DOHH2 (cell line): ENCODE results near the gene LINC00305.

Experiments used
- CTCF ChIP-seq: fragments of 200-600 bp; sonication (generic); IDR thresholded peaks from one replicate; pipeline ENCODE4 v1.5.1; 2014; ENCODE audit warnings: antibody characterized with exemption, mild to moderate bottlenecking, low read depth, low read length; ENCODE audit not compliant: poor library complexity, severe bottlenecking
- EZH2phosphoT487 ChIP-seq: fragments of 200-600 bp; sonication (generic); IDR thresholded peaks from 2 replicates; pipeline ENCODE4 v1.6.1; 2017; ENCODE audit warnings: borderline replicate concordance, mild to moderate bottlenecking, antibody characterized with exemption, low read length, moderate library complexity, mixed read lengths

GRCh38 chr18:64132871-64133270 lies 16.0 kb downstream of the LINC00305 start:
- TF ChIP-seq CTCF, result no peak
- TF ChIP-seq EZH2phosphoT487, result no peak
